Daoy (cell line): ENCODE results near the gene CACNA2D2. TPM values are rescaled to one million over a fixed set of nuclear protein-coding genes. Genes with fewer than 3 reads are reported as not detected.

Experiments
- DNase-seq: peaks from one replicate; pipeline ENCODE4 v3.0.0-alpha.2; 2015; ENCODE audit warnings: low read depth
- total RNA-seq: library from RNA; depleted of rRNA; stranded (reverse); fragments of >200 nt; shearing (Covaris generic); gene quantifications from 2 replicates; pipeline ENCODE4 v1.2.3, GENCODE V29; 2014

Gene CACNA2D2
- total RNA-seq, 1 experiment from 2014 or later: not detected

DNA sequence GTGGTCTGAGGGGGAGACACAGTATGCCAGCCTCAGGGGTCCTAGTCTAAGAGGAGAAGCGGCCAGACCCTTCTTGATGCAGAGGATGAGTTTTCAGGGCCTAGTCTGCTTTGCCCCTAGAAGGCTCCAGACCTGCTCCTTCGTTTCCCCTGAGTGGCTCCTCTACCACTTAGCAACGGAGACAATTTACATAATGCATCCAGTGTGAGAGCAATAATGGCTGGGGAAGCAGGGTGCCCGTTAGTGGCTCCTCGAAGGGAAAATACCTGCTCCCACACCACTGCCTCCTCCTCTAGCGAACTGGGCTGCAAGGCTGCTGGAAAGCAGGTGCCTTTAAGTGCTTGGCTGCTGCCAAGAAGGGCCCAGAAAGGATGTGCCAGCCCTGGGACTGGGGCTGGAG is 38.9 kb downstream of the CACNA2D2 start:
- no peak for DNase-seq

DNA sequence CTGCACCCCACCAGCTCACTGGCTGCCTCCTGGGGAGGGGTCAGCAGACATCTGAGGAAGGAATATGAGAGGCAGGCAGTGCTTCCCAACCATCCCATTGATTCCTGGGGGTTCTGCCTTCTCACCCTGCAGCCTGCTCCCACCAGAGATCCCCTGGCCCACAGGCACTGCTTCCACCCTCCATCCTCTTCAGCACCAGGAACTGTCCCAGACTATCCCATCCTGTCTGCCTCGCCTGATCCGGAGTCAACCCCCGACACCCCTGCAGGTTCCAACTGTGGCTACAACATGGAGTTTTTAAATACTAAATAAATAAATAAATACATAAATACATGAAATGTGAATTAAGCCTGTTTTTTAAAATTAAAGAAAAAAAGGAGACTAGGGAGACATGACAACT is 43.6 kb downstream of the CACNA2D2 start:
- DNase-seq: no peak

DNA sequence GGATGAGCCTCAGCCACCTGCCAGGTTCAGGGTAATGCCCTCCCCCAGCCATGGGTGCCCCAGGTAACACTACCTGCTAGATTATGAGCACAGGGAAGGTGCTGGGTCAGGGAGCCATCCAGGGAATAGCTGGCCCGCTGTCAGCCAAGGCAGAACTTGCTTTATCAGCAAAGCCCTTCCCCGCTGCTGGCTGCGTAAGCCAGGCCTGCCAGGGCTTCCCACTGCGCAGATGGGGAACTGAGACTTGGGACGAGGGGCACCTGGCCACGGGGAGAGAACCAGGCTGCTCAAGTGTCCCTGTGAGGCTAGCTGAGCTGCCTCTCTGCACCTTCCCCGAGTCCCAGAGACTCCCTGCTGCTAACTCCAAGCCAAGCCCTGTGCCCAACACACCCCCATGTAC is 45.4 kb downstream of the CACNA2D2 start:
- no peak for DNase-seq

DNA sequence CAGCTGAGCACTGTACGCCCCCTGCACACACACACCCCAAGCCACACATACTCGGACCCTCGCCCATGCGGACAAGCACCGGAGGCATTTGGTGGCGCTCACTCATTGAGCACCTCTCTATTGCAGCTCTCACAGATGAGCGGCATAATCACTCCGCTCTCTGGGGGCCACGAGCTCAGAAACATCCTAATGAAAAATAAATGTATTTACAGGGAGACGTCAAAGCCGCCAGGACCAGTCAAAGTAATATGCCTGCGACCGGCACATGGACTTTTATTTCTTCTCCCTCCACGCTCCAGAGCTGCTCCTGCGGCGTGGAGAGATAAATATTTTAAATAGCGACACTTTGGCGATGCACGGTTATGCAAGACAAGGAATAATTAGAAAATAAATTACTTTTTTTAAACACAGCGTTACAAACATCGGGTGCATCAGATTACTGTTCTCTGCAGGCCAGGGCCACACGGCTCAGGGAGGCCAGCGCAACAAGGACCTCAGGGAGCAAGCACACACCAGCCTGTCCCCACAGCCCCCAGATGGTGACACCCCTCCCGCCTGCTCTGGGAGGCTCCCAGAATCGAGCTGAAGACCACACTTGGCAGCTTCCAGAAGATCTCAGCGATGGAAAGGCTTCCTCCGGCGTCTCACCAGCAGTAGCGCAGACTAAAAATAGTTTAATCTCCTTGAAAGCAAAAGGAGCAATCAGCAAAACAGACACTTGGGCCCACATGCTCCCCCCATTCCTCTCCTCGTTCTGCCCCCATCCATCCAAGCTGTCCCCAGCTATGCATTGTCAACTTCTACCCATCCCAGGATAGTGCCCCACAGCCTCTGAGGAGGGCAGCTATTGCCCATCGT is 48.0 kb downstream of the CACNA2D2 start:
- no peak for DNase-seq

DNA sequence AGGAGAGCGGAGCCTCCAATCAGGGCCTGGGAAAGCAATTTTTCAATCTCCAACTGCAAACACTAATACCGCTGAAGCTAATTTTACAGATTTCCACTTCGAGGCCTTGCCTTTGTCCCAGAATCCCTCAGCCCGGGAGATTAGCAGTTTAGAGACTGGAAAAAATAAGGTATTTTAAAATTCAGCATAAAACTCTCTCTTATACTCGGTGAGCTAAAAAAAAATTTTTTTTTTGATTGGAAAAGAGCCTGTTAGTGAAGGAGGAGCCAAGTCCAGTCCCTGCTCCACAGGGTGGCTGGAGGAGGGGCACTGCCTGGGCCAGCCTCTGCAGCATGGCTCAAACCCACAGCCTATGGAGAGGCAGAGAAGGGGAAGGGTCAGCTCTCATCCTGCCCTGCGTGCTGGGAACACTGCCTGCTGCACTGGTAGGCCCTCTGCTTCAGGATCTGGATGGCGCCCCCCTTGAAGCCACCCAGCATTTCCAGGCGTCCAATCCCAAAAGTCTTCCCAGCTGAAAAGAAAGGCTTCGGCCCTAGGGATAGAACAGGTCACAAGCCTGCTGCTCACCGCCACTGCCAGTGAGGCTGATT is 48.9 kb downstream of the CACNA2D2 start:
- no peak for DNase-seq

DNA sequence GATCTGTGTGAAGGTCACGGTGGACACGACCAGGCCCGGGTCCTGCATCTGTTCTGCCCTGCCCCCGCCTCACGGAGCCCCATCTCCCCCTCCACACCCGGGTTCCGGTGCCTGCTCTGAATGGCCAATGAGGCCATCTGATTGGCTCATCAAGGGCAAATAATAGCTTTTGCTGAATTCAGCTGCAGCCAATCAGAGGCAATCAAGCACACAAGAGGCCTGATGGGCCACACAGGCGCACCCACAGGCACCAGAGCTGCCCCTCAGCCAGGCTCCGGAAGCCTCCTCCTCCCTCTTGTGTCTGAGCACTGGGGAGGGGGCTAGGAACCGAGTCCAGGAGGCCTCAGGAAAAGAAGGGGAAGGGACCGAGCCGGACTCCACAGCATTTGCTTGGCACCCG is 49.5 kb downstream of the CACNA2D2 start:
- DNase-seq: no peak

DNA sequence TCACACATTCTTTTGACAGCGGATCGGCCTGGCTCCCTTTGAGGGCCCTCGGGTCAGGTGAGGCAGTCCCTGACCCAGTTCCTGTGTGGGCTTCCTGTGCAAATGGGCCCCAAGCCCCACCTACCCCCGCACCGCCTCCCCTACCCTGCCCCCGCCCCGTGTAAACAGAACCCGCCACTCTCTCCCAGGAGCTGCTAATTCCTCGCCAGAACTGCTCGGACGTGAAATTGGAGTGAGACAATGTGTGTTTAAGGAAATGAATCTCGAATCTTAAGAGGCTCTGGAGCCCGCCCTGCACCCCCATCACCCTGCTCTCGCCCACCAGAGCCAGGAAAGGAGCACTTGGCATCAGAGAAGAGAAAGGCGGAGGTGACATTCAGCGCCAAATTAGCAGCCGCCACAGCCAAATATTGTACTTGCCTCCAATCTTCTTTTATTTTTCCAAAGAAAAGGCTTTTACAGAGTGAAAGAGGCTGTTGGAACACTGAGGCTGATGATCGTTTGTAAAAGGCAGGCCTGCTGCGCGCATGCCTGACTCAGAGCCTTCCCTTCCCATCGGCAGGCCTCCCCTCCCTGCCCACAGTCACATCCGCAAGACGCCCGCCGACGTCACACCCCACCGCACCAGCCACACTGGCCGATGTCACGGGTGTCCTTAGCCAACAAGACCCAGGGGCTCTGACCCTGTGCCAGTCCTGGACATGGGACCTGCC is 53.1 kb downstream of the CACNA2D2 start:
- DNase-seq: peak; percentile 46

DNA sequence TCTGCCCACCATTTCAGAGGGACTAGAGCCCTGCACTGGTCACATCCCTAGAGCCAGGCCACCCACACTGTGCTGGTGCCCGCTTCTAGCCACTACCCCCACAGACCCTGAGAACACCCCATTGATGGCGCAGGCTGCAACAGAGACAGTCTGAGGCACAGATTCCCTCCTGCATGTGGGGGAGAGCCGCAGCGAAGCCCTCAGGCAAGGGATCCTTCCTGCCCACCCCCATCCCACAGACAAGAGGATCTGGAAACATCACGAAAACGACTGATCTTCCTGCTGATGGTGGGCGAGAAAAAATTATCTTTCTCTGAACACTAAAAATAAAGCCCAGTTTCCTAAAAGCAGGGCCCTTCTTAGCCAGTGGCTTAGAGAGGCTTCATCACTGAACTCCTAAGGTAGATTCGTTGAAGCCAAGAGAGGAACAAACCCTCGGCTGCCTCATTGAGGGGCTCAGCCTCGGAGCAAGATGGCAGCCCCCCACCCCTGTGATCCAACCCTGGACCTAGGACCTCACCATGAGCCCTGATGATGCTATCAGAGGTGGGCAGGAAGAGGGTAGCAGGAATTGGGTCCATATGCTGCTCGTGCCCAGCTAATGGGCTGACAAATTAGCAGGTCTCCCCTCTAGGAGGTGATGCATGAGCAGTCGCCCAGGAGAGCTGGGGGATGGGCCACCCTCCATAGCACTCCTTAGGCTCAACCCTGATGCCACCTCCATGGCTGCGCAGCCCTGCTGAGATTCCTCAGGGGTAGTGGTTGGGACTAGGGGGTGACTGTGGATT is 54.5 kb downstream of the CACNA2D2 start:
- DNase-seq: no peak

DNA sequence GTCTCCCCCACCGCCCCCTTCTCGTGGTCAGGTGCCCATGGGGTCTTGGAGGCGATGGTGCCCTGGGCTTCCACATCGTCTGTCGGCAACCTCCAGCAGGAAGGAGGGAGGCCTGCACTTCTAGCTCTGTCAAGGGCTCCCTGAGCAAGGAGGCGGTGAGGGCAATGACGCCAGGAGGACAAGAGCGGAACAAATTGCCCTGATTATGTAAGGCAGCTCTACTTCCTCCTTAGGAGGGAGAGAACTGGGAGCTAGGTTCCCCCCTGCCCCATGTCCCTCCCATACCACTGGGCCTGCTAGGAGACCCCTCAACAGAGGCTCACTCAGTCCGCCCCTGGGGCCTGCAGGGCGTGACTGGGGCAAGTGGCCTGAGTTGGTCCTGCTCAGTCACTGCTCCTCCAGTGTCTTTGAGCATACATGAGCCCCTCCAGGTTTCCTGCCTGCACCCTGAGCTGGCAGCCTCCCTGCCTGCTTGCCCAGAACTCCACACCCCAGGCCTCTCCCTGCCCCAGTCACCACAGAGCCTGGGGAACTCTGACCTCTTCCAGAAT is 56.1 kb downstream of the CACNA2D2 start:
- no peak for DNase-seq

DNA sequence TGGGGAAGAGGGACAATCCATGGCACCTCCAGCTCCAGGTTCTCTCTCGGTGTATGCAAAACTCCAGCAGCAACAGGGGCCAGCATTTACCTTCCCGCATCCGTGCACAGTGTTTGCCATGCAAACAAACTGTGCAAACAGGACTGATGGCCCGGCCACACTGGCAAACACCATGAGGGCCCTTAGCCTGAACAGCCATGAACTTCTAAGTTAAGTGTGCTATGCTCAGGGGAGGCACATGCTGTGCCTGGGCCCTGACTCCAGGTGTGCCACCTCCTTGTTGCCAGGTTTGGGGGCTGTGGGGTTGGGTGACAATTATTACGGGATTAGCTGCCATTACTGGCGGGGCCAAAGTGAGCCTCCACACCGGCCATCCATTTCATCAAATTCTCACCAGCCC is 57.5 kb downstream of the CACNA2D2 start:
- DNase-seq: no peak

DNA sequence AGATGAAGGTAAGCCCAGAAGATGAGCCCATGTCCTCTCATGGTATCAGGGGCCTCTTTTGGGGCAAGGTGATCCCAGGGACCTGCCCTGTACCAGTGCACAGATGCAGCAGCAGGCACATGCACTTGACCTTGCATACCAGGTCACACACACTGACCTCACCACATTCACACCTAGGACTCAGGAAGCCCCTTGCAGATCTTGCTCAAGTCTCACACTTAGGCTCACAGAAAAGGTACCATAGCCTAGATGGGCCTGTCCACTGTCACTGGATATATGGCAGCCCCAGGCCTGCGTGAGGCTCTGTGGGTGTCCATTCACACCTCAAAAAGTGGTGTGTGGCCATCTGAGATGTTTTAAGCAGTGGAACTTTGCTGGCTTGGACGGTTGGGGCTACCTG is 58.7 kb downstream of the CACNA2D2 start:
- no peak for DNase-seq

DNA sequence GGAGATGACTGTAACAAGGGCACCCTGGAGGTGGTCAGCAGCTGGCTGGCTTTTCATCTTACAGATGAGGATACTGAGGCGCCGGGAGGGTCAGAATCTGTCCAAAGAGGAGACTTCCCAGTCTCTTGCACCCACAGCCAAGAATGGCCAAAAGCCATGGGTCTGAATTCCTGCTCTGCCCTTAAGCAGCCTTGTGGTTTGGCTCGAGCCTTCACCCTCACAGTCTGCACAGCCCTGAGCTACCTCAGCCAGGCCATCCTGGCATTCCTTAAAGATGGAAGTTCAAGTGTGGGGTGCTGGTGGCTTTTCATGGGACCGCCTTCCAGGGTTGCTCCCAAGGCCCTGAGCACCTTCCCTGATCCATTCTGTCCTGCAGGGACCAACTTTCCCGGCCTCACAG is 59.2 kb downstream of the CACNA2D2 start:
- no peak for DNase-seq

DNA sequence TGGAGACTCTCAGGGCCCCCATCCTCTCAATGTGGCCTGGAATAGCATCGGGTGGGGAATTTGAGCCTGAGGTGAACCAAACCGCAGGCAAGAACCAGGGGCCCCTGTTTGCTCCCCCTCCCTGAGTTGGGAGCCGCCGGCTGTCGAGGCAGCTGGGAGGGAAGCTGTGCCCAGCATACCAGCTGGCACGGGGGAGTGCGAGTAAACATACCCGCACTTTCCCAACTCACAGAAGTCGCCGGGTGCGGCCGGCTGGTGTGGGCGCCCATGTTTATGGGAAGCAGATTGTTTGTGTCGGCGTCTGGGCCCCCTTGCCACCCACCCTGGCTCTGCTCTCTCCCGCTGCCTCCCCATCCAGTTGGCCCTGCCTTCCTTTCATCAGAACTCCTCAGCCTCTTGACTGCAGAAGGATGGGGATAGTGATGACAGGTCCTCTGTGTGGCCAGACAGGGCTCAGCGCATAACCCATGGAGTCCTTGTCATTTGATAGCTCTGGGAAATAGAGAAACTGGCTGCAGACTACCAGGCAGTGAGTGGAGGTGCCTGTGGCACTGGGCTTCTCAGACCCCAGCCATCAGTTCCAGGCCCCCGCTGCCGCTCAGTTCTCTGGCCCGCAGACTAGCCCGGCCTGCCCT is 60.4 kb downstream of the CACNA2D2 start:
- DNase-seq: no peak

DNA sequence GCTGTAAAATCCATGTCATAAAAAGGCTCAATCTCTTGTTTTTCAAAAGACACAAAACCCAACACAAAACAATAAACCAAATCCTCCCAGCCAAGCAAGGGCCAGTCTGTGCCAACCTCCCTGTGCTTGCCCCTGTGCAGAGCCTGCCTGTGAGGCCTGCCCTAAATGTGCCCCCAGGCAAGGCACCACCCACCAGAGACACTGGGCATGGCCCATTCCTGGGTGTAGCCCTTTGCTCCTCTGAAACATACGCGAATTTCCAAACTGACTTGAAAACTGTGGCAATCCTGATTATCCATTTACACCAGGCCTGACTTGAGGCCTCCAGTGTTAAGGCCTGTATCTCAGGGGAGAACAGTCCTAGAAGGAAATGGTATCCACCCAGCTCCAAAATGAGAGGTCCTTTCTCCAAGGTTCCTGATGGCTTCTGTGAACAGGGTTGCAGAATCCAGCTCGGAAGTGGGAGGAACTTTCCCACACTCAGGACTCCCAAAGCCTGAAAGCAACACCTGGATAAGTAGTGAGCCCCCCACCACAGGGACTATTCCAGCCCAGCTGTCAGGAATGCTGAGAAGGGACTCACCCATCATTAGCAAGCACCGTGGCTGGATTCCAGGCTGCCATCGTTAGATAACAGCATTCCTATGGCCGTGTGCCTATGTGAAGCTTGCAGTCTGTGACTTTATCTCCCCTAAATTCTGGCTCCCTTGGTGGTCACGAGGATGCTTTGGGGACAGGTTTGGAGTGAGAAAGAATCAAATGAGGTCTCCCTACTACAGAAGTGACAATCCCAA is 61.8 kb downstream of the CACNA2D2 start:
- DNase-seq: no peak

DNA sequence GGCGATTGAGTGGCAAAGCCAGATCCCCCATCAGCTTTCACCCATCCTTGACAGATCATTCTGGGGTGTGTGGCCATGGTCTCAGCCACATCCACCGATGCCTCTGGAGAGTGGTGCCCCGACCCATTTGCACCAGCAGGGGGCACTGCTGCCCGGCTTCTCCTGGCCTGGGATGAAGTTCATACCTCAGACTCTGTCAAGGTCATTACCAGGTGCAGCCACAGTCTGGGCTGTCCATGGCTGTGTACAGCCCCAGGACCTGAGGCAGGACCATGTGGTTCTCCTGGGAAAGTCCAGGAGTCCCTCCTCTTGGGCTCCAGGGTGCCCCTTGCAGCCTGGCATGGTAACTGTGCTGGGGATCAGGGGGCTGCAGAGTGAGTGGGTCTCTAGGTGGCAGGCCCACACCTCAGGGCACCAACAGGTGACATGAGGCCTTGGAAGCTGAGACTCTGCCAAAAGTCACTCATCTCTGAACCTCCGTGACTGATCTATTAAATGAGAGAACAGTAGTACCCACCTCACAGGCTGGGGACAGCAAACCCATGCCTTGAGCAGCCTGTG is 67.2 kb downstream of the CACNA2D2 start:
- DNase-seq: peak; percentile 47

DNA sequence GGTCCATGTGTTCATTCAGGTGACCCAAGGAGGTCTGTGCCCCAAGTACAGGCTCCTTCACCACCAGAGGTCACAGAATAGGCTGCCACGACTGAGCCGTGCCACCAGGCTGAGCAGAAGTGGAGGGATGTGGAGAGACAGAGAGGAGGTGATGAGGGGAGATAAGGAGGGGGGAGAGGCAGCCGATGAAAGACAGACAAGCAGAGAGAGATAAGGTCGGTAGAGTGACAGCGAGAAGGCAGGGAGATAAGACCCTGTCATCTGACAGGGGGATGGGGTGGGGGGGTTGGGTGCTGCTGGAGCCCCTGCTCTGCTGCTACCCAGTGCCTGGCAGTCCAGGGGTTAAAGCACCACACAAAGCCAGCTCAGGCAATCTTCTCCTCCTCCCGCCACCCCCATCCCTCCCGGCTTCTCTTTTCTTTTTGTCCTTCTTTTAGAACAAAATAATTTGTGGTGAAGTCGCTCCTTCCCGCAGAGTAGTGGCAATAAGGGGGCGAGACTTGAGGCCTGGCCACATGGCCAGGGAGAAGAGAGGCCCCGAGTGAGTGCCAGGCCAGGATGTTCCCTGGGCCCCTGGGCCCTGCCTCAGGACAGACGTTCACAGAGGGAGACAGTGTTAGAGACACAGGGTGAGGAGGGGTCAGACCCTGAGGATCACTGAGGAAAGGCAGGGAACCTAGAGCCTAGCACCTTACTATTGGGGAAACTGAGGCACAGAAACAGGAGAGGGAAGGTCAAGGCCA is 67.9 kb downstream of the CACNA2D2 start:
- DNase-seq: no peak

DNA sequence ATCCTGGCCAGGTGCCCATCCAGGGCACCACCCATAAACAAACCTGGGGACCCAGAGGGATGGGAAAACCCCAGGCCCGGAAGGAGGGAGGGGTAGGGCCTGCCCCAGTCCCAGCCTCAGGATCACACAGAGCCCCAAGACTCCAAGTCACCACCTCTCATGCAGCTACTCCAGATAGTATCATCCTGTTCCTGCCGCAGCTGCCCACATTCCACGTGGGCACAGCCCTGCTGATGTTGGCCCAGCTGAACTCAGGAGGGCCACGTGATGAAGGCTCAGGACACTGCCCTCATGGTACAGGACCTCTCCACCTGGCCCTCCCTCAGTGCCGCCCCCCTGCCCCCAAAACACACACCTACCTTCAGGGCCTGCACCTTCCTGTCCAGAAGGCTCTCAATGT is 69.5 kb downstream of the CACNA2D2 start:
- DNase-seq: no peak

DNA sequence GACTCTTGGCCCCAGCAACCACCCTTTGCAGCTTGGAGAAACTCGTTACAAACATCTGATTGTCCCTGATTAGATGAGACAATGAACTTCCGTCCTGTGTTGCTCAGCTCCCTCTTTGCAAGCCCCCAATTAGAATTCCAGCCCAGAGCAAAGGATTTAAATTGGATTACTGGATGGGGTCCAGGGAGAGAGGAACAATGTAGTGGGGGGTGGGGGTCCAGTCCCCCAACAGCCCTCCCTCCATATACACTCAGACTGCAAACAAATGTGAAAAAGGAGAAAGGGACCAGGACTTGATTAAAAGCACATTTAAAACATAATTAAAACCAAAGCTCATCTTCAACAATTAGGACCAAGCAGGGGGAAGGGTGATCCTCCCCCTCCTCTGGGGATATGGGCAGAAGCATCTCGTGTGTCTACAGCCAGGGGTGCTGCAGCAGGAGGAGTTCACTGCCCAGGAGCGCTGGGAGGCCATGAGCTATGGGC is 72.4 kb downstream of the CACNA2D2 start:
- no peak for DNase-seq

DNA sequence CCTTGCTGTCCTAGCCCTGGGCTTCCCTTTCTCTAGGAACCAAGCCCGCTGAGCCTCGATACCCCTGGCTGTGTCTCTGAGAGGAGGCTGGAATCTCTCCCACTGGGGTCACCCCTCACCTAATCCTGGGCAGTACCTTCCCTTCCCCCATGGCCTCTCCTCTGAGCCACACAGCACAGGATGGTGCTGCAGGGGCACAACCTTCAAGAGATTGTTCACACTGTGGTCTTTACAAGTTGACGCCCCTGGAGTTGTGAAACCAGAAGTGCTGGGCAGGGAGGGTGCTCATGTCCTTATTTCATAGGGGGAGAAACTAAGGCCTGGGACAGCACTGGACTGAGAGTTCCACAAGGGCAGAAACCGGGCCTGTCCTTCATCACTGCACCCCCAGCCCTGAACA is 73.2 kb downstream of the CACNA2D2 start:
- DNase-seq: no peak
